KOPT-K1 (cell line): ENCODE results near the gene PTBP1.

Experiments used
- H3K27ac ChIP-seq: fragments of 200-600 bp; sonication (generic); 2 replicates; pipeline ENCODE4 v1.5.1; 2016; ENCODE audit warnings: antibody characterized with exemption, mild to moderate bottlenecking, low read depth, low read length; ENCODE audit not compliant: poor library complexity, severe bottlenecking
- H3K36me3 ChIP-seq: fragments of 200-600 bp; sonication (generic); 2 replicates; pipeline ENCODE4 v1.5.1; 2017; ENCODE audit warnings: antibody characterized with exemption, mild to moderate bottlenecking, low read length, moderate library complexity; ENCODE audit not compliant: insufficient read depth
- H3K9me3 ChIP-seq: fragments of 200-600 bp; sonication (generic); 2 replicates; pipeline ENCODE4 v1.5.1; 2017; ENCODE audit warnings: antibody characterized with exemption, low read length, mild to moderate bottlenecking; ENCODE audit not compliant: insufficient read depth, poor library complexity, severe bottlenecking

PTBP1 gene

DNA sequence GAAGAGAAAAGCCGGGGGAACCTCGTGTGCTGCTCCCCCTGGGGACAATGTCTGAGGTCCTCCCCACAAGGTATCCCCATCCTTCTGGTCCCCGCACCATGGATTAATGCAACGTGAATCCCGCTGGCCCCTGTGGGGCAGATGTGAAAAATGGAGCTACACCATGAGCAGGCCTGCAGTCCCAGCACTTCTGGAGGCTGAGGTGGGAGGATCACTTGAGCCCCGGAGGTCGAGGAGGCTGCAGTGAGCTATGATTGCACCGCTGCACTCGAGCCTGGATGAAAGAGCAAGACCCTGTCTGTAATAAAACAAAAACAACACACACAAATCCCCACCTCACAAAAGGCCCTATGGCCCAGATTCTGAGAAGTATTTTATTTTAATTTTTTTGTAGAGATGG, 61.0 kb downstream of the PTBP1 start:
- Histone ChIP-seq H3K36me3 (no peaks in the 10 kb centered on the region), H3K27ac (no peak overlapping the region), H3K9me3 (no peaks in the 10 kb centered on the region)

GRCh38 chr19:858868-859843, 61.9 kb downstream of the PTBP1 start, which contains the start of gene CFD:
TSS of gene CFD (plus strand) at chr19:859664. CDS start at chr19:859690, 26 bp downstream.
- no peak within 1 kb of the TSS for H3K27ac ChIP-seq
- H3K36me3 ChIP-seq = no peaks in the 10 kb centered on the region
- H3K9me3 ChIP-seq = no peaks in the 10 kb centered on the region

GRCh38 chr19:861141-861755, 64.0 kb downstream of the PTBP1 start:
- H3K9me3 ChIP-seq = no peaks in the 10 kb centered on the region
- no peak overlapping the region for H3K27ac ChIP-seq
- H3K36me3 ChIP-seq = no peaks in the 10 kb centered on the region
